Mammary epithelial cell (primary cell): ENCODE data around the gene PIGX.

Source experiments
- EZH2 ChIP-seq: IDR thresholded peaks from 2 replicates; pipeline ENCODE4 v1.6.1; 2012; ENCODE audit warnings: low read length, inconsistent platforms, borderline replicate concordance
- TF ChIP-seq, protein P1 (sequence below), 2 donors: IDR thresholded peaks in 1 of 2; conservative IDR thresholded peaks in 1 of 2; 2 replicates each; pipeline ENCODE4 v1.5.1; 2011 to 2012; ENCODE audit warnings: inconsistent platforms in 2 of 2, low read length in 2 of 2, mild to moderate bottlenecking in 2 of 2, control low read depth in 1 of 2, low read depth in 1 of 2; ENCODE audit not compliant: insufficient read depth in 1 of 2; ENCODE audit errors: extremely low read depth in 1 of 2

DNA sequence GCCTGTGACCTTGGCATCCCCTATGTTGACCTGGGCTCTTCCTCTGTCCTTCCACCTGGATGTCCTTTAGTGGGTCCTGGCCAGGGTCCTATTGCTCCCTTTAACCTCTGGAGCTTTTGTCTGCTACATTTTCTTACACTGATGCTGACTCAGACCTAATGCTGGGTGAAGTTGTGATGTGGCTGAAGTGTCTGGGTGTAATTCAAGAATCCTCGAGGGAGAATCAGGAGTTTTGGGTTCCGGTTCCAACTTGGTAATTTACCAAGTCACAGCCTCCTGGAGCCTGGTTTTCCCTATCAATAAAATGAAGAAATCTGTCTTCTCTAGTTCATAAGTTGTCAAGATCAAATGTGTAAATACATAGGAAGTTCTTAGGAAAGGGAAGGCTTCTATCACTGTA lies 25.7 kb upstream of the PIGX start:
- TF ChIP-seq, protein P1, sequence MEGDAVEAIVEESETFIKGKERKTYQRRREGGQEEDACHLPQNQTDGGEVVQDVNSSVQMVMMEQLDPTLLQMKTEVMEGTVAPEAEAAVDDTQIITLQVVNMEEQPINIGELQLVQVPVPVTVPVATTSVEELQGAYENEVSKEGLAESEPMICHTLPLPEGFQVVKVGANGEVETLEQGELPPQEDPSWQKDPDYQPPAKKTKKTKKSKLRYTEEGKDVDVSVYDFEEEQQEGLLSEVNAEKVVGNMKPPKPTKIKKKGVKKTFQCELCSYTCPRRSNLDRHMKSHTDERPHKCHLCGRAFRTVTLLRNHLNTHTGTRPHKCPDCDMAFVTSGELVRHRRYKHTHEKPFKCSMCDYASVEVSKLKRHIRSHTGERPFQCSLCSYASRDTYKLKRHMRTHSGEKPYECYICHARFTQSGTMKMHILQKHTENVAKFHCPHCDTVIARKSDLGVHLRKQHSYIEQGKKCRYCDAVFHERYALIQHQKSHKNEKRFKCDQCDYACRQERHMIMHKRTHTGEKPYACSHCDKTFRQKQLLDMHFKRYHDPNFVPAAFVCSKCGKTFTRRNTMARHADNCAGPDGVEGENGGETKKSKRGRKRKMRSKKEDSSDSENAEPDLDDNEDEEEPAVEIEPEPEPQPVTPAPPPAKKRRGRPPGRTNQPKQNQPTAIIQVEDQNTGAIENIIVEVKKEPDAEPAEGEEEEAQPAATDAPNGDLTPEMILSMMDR (conservative IDR thresholded peaks at IDR 0.05 in 1 of 2, IDR thresholded peaks at IDR 0.05 in 1 of 2; ENCODE audit: extremely low read depth in 1 of 2, insufficient read depth in 1 of 2, low read depth in 1 of 2, low read length in 2 of 2) = no peak
- TF ChIP-seq EZH2 = no peak
